ENCODE measurements around the gene ID3. TPM values are rescaled to one million over a fixed set of nuclear protein-coding genes. Genes with fewer than 3 reads are reported as not detected.

Gene ID3
- total RNA-seq, 1 donor from 2014 or later, result 99.9 TPM

- no peak overlapping the region for H3K9ac ChIP-seq
- H3F3A ChIP-seq (ENCODE audit: low read depth), result peaks cover 46% of the 10 kb centered on the region
- no peak for DNase-seq (ENCODE audit: low spot score)
- no peak overlapping the region for H3K4me2 ChIP-seq
- H3K36me3 Mint-ChIP-seq, result no peaks in the 10 kb centered on the region
- H3K27me3 ChIP-seq, result peaks cover 22% of the 10 kb centered on the region
- H3K4me3 ChIP-seq, result no peak overlapping the region
- H2AFZ ChIP-seq (replicated peaks), result no peak overlapping the region
- H3K27ac Mint-ChIP-seq, result peak overlapping the region; percentile 62
- H3K9me3 ChIP-seq (ENCODE audit: low read depth), result no peaks in the 10 kb centered on the region
- no peak overlapping the region for H3K27ac ChIP-seq
- no peaks in the 10 kb centered on the region for H3K9me3 Mint-ChIP-seq
- peaks cover 36% of the 10 kb centered on the region for H4K20me1 ChIP-seq (ENCODE audit: low read depth)
- no peaks in the 10 kb centered on the region for H3K36me3 ChIP-seq
- H3K4me1 Mint-ChIP-seq, result peaks cover 56% of the 10 kb centered on the region
- peaks cover 37% of the 10 kb centered on the region for H3K4me1 ChIP-seq
- TF ChIP-seq EZH2phosphoT487 (IDR thresholded peaks at IDR 0.05) (no peak), EZH2 (IDR thresholded peaks at IDR 0.05) (no peak)
- TF ChIP-seq, protein P1, sequence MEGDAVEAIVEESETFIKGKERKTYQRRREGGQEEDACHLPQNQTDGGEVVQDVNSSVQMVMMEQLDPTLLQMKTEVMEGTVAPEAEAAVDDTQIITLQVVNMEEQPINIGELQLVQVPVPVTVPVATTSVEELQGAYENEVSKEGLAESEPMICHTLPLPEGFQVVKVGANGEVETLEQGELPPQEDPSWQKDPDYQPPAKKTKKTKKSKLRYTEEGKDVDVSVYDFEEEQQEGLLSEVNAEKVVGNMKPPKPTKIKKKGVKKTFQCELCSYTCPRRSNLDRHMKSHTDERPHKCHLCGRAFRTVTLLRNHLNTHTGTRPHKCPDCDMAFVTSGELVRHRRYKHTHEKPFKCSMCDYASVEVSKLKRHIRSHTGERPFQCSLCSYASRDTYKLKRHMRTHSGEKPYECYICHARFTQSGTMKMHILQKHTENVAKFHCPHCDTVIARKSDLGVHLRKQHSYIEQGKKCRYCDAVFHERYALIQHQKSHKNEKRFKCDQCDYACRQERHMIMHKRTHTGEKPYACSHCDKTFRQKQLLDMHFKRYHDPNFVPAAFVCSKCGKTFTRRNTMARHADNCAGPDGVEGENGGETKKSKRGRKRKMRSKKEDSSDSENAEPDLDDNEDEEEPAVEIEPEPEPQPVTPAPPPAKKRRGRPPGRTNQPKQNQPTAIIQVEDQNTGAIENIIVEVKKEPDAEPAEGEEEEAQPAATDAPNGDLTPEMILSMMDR (IDR thresholded peaks at IDR 0.05), result no peak
- peak overlapping the region; percentile 89 for H3K4me3 Mint-ChIP-seq
- peaks cover 9% of the 10 kb centered on the region for H3K27me3 Mint-ChIP-seq (ENCODE audit: insufficient read depth, low read depth)
- peaks cover 12% of the 10 kb centered on the region for H3K79me2 ChIP-seq (ENCODE audit: low read depth)
Measured at GRCh38 chr1:23528250-23528978, 30.9 kb downstream of the ID3 start.

DNA sequence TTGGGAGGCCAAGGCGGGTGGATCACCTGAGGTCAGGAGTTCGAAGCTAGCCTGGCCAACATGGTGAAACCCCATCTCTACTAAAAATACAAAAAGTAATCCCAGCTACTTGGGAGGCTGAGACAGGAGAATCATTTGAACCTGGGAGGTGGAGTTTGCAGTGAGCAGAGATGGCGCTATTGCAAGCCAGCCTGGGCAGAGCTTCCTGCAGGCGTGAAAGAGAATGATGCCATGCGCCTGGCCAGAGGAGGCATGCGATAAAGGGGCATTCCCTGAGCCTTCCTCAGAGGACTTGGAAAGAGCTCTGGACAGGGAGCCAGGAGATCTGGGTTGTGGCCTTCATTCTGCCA is 31.4 kb downstream of the ID3 start:
- H3K79me2 ChIP-seq (ENCODE audit: low read depth), result peaks cover 12% of the 10 kb centered on the region
- no peaks in the 10 kb centered on the region for H3K9me3 ChIP-seq (ENCODE audit: low read depth)
- TF ChIP-seq, protein P1 (IDR thresholded peaks at IDR 0.05), result no peak
- TF ChIP-seq EZH2phosphoT487 (IDR thresholded peaks at IDR 0.05) (no peak), EZH2 (IDR thresholded peaks at IDR 0.05) (no peak)
- Mint-ChIP-seq H3K27ac (no peak overlapping the region), H3K36me3 (no peaks in the 10 kb centered on the region), H3K27me3 (ENCODE audit: insufficient read depth, low read depth) (peaks cover 6% of the 10 kb centered on the region), H3K4me1 (peaks cover 51% of the 10 kb centered on the region), H3K9me3 (no peaks in the 10 kb centered on the region), H3K4me3 (peak overlapping the region; percentile 24)
- H3K36me3 ChIP-seq, result no peaks in the 10 kb centered on the region
- no peak overlapping the region for H3K27ac ChIP-seq
- no peak for DNase-seq (ENCODE audit: low spot score)
- peaks cover 37% of the 10 kb centered on the region for H3K4me1 ChIP-seq
- H3K9ac ChIP-seq, result no peak overlapping the region
- no peak overlapping the region for H3K4me2 ChIP-seq
- H3F3A ChIP-seq (ENCODE audit: low read depth), result peaks cover 46% of the 10 kb centered on the region
- H3K4me3 ChIP-seq, result no peak overlapping the region
- peaks cover 19% of the 10 kb centered on the region for H3K27me3 ChIP-seq
- no peak overlapping the region for H2AFZ ChIP-seq (replicated peaks)
- peaks cover 36% of the 10 kb centered on the region for H4K20me1 ChIP-seq (ENCODE audit: low read depth)

GRCh38 chr1:23527366-23527765 is 31.9 kb downstream of the ID3 start:
- H3K27ac Mint-ChIP-seq, result no peak overlapping the region
- H3K4me2 ChIP-seq, result no peak overlapping the region
- H3K4me1 ChIP-seq, result peaks cover 37% of the 10 kb centered on the region
- no peak overlapping the region for H2AFZ ChIP-seq (replicated peaks)
- H3F3A ChIP-seq (ENCODE audit: low read depth), result peaks cover 45% of the 10 kb centered on the region
- no peak overlapping the region for H3K4me3 Mint-ChIP-seq
- no peaks in the 10 kb centered on the region for H3K9me3 Mint-ChIP-seq
- H3K27me3 ChIP-seq, result peaks cover 14% of the 10 kb centered on the region
- H3K27ac ChIP-seq, result no peak overlapping the region
- H4K20me1 ChIP-seq (ENCODE audit: low read depth), result peaks cover 36% of the 10 kb centered on the region
- peaks cover 12% of the 10 kb centered on the region for H3K79me2 ChIP-seq (ENCODE audit: low read depth)
- H3K27me3 Mint-ChIP-seq (ENCODE audit: insufficient read depth, low read depth), result peaks cover 6% of the 10 kb centered on the region
- H3K9me3 ChIP-seq (ENCODE audit: low read depth), result no peaks in the 10 kb centered on the region
- TF ChIP-seq EZH2 (IDR thresholded peaks at IDR 0.05) (no peak), EZH2phosphoT487 (IDR thresholded peaks at IDR 0.05) (no peak)
- TF ChIP-seq, protein P1 (IDR thresholded peaks at IDR 0.05), result no peak
- no peak overlapping the region for H3K4me3 ChIP-seq
- DNase-seq (ENCODE audit: low spot score), result no peak
- peaks cover 49% of the 10 kb centered on the region for H3K4me1 Mint-ChIP-seq
- no peaks in the 10 kb centered on the region for H3K36me3 ChIP-seq
- no peak overlapping the region for H3K9ac ChIP-seq
- H3K36me3 Mint-ChIP-seq, result no peaks in the 10 kb centered on the region

Measured in neural progenitor cell (in vitro differentiated cells).